Measurements from ENCODE around the gene SLC5A10.
"Not testable (repeated sequence)": the region's sequence is repeated elsewhere in the genome, so short reads cannot be mapped to it uniquely, and the experiment has no call there.

Gene SLC5A10

DNA sequence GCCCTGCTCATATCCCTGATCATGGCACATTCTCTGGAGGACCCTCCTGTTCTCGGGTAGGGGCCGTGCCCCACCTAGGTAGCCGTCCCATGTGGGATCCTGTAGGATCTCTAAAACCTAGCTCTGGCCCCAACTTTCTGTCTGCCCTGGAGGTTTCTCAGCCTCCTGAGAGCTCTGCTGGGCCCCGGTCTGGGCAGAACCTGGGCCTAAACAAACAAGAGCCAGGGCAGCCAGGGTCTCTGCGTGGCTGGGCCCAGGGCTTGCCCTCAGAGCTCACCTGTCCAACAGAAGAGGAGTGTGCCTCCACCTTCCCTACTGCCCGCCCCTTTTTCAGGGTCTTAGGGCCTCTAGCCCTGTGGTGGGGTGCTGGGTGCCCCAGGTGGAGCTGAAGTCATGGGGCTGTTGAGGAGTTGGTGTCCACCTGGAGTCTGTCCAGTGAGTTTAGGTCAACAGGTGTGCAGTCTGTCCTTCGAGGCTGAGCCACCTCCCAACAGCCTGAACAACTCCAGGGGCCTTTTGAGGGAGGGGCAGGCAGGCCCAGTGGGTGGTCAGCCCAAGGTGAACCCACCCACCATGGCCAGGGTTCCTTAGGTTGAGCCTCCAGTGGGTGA lies 69.2 kb downstream of the SLC5A10 start:
- not testable (repeated sequence) for DNase-seq

DNA sequence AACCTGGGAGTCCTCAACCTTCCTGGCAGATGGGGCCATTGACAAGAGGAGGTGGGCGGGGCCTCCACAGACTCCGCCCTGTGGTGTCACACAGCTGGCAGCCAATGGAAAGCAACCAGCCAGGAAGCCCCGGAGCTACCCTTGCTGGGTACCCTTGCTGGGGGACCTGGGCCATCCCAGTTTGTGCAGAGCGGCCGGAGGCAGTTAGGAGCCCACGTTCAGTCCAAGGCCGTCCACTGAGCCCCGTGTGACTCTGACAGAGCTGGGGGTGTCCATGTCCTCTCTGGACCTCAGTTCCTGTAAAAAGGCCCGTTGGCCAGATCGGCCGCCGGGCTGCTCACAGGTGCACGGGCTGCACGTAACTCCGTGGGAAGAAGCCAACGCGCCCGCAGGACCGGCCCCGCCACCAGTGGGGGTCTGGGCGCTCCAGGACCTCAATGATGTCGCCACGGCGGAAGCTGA lies 69.7 kb downstream of the SLC5A10 start:
- DNase-seq = no peak

DNA sequence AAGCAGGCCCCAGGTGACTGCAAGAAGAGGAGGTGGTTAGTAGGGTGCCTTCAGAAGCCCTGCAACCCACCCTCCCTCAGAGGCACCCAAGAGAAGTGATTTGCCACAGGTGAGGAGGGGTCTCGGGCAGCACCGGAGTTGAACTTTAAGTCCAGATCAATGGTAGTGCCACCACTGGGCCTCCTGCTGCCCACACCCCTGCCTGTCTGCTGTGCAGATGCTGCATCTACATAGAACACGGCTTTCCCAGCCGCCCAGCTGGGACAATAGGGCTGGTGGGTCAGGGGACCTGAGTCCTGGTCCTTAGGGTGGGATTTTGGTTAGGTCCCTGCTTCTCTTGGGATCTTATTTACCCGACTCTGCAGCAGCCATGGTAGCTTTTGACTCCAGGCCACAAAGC lies 70.2 kb downstream of the SLC5A10 start:
- DNase-seq = no peak

DNA sequence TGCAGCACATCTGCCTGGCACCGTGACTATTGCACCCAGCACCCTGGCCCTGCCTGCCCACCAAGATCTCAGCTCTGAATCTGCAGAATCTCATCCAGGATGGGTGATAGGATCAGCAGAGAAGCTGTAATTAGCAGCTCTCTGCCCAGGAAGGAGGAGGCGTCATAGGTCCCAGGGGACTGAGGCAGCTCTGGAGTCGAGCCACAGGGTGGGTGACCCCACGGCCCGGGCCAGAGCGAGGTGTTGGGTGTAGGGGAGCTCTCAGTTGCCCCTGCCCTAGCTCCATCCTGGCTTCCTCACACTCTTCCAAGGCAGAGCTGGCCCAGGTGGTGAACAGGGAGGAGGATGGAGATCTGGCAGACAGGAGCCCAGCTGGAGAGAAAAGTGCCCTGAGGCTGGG lies 70.8 kb downstream of the SLC5A10 start:
- no peak for DNase-seq

DNA sequence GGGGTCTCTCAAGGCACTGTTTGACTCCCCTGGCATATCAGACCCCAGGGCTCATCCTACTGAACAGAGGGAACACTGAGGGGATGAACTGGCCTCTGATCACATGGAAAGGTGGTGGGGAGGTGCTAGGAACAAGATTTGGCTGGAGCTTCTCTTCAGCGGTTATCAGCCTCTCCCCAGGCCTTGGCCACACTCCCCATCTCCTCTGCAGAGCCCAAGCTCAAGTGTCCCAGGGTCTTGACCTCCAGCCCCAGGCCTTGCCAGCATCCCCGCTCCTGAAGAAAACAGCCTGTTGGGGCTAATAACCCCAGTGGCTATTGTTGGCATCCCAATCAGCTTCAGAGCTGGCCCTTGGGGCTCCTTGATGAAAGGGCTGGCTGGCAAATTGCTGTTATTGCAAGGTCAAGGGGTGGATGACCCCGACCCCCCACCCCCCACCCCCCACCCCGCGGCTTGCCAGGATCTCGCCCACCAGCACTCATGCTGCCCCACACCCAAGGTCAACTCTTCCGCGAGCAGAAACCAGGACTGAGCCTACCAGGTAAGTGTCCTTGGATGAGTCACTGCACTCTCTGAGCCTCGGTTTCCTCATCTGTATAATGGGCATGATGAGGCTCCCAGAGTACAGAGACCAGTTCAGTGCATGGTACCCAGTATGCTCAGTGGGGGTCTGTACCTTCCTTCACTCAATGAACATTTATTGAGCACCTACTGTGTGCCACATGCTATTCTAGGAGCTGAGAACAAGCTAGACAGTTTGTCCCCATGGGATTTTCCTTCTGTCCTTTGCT lies 71.4 kb downstream of the SLC5A10 start:
- no peak for DNase-seq

DNA sequence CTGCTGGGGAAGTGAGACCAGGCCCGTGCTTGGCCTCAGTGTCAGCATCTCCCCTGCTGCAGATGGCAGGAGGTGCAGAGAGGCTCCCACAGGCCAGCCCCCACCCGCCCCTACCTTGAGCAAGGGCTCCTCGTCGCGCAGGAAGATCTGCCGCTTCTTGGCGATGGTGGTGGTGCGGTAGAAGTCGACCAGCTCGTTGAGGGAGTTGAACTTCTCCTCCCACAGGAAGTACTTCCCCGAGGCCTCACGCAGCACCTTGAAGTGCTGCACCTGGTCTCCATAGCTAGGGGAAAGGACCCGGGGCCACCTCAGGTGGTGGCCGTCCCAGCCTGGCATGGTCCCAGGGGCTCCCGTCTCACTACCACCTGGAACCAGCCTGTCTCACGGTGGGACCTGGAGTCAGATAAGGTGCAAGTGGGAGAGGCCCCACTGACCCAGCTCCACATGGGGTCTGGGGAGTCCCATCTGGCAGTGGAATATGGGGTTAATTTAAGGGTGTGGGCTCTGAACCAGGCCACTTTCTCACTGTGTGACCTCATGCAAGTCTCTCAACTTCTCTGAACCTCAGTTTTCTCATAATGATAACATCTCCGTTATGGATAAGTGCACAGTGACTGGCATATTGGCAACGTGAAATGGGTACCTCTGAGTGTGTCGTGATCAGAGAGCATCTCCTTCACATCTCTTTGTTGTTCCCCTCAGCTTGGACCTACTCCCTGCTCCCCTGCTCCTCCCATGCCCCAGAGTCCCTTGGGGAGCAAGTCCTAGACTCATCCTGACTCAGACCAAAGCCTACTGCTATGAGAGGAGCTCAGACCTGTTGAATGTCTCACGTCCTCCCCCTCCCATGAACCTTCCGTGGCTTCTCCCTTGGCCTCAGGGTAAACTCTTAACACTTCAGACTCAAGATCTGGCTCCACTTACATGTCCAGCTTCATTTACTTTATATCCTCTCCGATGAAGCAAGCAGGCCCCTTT lies 72.4 kb downstream of the SLC5A10 start:
- DNase-seq = no peak

DNA sequence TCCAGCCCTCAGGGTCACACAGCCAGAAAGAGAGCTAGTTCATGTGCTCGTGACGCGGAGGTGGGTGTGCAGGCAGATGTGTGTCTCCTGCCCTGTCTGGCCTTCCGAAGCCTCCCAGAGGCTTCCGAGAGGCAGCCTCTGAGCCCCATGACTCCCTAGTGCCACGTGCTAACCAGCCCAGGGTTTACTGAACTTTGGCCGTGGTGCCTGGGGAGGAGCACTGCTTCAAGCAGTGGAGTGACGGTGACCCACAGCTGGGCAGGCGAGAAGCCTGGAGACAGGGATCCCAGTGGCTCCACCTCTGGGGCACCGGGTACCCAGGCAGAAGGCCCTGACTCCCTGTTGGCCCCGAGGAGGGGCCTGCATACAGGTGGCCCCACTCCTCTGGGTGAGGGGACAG lies 76.7 kb downstream of the SLC5A10 start:
- not testable (repeated sequence) for DNase-seq

DNA sequence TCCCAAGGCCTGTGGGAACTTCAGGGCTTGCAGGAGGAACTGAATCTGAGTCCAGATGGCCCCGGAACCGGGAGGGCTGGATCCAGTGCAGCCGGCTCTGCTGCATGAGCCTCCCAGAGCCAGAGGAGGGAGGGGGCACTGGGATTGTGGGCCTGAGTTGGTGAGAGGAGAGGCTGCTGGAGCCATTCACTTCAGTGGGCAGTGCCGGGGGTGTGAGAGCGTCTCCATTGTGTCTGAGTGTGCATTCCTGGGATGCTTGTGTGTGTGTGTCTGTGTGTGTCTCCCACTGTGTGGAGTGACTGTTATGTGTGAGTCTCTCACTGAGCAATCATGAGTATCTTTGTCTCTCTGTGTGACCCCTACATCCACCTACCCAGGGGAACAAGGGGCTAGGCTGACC lies 77.8 kb downstream of the SLC5A10 start:
- DNase-seq = not testable (repeated sequence)

DNA sequence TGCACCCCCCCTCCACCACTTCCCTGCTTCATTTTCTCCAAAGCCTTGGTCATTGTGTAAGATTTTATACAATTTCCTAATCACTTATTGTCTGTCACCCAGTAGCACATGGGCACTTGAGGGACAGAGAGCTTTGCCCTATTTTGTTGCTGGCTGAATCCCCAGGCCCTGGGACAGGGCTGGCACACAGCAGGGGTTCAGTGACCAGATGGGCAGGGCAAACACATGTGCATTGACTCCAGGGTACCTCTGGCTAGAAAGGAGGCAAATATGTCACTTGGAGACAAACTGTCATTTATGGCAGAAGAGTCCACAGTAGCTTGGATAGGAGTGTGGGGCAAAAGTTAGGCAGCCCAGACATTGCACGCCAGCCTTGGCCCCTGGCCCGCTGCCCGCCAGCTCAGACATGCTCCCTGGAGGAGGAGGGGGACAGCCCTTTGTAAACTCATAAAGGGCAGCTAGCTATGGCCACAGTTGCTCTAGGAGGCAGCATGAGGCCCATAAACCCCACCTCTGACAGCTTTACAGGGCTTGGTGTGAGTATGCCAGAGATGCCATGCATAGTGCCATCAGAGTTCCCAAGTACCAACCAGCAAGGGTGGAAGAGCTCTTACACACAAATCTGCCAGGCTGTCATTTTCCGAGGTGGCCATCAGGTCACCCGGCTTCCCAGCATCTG lies 78.9 kb downstream of the SLC5A10 start:
- not testable (repeated sequence) for DNase-seq

DNA sequence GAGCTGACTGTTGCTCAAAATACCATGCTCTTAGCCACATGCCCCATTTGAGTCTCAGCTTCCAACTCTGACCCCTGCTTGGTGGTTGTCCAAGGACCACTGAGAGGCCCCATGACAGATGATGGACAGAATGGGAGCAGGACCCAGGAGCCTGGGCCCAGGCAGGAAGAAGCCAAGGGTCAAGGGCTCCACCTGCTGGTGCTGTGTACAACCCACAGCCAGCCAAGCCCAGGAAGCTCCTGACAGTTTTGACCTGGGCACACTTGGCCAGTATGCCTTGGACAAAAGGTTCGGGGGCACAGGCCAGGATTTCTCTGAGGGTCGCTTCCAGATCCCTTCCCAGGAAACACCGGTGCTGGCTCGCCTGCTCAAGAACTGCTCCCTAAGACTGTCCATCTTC lies 79.8 kb downstream of the SLC5A10 start:
- not testable (repeated sequence) for DNase-seq

DNA sequence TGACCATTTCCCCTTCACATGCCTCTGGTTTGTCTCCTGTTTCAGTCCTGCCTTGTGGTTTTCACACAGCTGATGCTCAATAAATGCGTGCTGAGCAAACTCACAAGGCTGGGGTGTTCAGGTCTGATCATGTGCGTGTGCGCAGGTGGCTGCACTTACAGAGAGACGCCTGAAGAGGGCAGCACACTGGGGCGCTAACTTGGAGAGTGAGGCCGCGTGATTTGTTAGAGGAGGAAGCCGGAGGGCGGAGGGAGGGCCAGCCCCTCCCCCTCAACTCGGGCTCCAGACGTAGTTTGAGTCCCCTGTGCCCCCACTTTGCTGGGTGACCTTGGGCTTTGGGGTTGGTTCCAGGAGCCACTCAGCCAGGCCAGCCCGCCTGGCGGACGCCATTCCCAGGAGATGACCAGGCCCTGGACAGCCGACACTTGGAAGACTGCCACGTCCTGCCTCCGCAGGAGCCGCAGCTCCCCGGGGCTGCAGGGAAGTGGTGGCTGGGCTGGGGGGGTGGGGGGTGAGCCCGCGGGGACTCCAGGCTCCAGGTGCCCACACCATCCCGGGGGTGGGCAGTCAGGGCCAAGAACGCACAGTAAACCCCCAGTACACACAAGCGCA lies 80.5 kb downstream of the SLC5A10 start:
- not testable (repeated sequence) for DNase-seq

DNA sequence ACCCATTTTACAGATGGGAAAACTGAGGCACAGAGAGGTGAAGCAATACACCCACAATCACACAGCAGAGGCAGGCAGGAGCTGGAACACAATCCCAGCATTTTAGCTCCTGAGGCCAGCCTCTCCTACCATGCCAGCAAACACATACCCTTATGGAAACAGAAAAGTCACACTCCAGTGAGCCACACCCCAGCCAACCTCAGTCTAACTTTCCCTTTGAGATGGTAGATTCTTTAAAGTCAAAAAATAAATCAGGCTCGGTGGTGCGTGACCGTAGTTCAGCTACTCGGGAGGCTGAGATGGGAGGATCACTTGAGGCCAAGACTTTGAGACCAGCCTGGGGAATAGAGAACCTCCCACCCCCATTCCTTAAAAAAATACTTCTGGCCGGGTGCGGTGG lies 84.2 kb downstream of the SLC5A10 start:
- DNase-seq = not testable (repeated sequence)

DNA sequence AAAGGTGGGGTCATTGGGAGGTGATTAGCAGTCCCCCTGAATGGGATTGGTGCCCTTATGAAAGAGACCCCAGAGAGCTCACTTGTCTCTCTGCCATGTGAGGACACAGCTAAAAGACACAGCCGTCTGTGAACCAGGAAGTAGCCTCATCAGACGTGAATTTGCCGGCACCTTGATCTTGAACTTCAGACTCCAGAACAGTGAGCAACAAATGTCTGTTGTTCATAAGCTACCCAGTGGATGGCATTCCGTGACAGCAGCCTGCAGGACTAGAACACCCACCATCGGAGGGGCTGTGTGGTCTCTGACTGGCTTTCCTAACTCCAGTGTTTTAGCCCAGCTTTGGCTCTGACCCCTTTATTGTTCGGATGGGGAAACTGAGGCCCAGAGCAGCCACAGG lies 85.6 kb downstream of the SLC5A10 start:
- DNase-seq = not testable (repeated sequence)

DNA sequence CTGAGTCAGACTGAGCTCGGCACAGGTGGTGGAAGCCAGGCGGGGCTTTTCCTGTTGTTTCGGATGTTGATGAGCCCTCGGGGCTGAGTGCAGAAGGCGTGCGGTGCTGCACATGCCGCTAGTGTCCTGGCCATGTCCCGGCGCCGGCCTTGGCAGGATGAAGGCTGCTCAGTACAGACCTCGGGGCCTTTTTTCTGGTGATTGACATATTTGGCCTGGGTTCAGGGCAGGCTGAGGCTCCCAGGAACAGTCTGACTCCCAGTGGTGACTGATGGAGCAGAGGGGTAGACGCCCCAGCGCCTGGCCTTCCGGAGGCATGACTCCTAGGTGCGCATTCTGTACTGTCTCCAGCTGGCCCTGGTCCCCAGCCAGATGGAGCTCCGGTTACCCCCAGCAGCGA lies 86.0 kb downstream of the SLC5A10 start:
- not testable (repeated sequence) for DNase-seq

DNA sequence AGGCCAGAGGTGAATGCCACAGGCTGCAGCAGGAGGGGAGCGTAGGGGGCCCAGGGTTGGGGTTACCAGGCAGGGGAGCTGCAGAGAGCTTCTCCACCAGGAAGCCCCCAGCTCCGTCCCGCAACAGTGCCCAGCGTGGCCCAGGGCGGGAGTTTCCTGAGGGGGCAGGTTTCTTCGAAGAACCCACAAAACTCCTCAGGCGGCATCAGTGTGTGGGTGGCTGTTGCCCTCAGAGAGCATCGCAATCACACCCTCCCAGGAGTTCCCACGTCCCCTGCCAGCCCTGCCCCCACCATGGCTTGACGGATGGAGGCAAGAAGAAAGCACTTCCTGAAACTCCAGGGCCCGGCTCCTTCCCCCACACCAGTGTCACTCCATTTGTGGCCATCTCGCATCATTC lies 86.8 kb downstream of the SLC5A10 start:
- DNase-seq = not testable (repeated sequence)

DNA sequence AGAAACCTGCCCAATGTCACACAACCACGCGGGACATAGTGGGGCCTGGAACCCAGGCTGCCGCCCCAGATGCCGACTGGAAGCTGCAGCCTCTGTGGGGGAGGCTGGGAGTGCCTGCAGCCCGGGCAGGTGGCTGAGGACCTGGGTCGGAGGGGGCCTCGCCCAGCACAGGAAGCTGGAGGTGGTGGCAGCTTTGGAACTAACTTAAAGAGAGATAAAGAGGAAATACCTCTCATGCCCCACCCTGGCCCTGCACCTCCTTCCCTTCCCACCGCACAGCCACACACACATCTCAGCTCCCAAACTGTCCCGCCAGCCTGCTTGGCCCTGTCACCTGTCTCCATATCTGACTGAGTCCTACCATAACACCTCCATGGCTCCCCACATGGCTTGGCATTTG lies 88.4 kb downstream of the SLC5A10 start:
- DNase-seq = not testable (repeated sequence)

DNA sequence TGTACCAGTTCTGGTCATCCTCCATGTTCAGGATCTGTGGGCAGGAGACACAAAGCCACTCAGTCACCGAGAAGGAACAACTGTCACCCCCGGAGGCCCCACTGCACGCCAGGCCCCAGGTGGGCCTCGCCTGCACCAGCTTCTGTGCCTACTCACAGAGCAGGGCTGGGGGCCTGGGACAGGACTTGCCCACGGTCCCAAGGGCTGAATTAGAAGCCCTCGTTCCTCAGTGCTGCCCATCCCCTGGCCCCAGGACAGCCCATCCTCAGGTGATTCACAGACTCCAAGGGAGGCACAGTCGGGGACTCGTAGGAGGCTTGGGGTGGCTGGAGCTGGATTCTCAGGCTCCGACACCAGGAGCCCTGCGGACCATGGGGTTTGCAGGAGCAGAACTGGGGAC lies 89.9 kb downstream of the SLC5A10 start:
- not testable (repeated sequence) for DNase-seq

DNA sequence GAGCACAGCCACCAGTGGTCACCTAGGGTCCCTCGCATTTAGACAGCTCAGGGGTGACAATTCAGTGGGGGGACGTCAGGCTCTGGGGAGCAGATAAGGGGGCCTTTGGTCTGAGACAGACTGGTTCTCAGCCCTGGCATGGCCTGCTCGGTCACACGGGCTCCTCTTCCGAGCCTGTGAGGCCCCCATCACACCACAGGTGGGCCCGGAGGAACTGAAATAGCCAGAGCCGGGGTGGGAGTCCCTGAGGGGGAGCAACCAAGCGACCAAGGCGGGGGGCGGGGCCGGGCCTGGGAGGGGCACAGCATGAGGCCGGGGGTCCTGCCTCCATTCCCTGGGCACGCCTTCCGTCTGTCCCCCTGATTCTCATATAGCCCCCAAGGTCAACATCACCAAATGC lies 90.4 kb downstream of the SLC5A10 start:
- DNase-seq = not testable (repeated sequence)

DNA sequence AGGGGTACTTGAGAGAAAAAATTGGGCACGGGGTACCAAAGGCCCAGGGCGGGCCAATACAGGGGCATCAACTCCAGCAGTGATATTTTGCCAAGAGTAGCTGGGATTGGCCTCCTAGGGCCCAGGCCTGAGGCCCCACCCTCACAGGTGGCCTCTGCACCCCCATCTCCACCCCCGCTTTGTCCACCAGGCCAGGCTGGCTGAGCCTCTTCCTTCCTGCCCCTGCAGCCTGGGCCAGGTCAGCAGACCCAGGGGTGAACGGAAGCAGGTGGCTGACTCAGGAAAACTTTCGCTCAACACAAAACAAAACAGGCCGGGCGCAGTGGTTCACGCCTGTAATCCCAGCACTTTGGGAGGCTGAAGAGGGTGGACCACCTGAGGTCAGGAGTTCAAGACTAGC lies 91.1 kb downstream of the SLC5A10 start:
- DNase-seq = not testable (repeated sequence)

DNA sequence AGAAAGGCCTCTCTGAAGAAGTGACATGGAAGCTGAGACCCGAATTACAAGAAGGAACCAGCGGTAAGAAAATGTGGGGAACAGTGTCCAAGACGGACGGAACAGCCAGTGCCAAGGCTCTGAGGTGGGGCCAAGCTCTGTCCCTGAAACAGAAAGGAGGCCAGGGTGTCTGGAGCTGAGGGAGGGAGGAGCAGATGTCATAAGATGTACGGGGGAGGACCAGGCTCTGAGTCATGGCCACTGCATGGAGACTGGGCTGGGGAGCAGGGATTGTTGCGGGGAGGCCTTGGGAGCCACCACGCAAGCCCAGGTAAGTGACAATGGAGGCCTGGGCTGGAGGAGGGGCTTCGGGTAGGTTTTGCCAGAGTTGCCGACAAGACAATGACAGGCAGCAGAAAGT lies 92.7 kb downstream of the SLC5A10 start:
- not testable (repeated sequence) for DNase-seq

DNA sequence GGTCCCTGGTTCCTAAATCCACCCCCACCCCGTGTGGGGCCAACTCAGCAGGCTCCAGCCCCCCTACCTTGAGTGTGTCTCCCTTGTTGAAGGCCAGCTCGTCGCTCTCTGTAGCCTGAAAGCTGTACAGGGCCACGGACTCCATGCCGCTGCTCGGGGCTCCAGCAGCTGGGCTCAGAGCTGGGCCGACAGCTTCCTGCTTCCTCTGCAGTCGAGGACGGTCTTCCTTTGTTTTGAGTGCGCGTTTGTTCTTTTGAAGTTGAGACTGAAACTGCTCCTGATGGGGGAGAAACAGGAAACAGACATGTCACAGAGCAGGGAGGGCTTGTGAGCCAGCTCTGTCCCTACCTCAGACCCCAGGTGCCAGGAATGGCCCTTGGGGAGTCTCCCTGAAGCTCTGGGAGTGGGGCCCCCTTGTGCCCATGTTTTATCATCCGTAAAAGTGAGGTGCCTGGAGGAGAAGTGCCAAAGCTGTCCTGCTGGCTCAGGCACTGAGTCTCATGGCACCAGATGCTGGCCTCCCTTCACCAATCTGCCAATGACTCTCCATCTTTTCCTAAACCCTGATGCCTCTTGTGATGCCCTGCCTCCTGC lies 94.9 kb downstream of the SLC5A10 start, which contains the start of gene GRAP:
Gene GRAP (minus strand): TSS at position 176 of the 594 bp plus-strand sequence. CDS start 31 bp downstream, at position 145.
- not testable (repeated sequence) for DNase-seq

Data from NCI-H2171 treated with DMSO at 0.1 percent for 48 hours (cell line).